Gastroesophageal sphincter (tissue), 4 donors: ENCODE data around the gene CSMD2. TPM values are rescaled to one million over a fixed set of nuclear protein-coding genes. Genes with fewer than 3 reads are reported as not detected.

Experiments used
- ATAC-seq: fragments of 150-250 bp; one replicate; pipeline ENCODE4 v1.9.1; 2016; ENCODE audit warnings: mild to moderate bottlenecking, moderate library complexity
- H3K27ac ChIP-seq, 4 donors: fragments of 200-600 bp; sonication (generic) in 3 of 4; 1 replicate in 3 of 4; 2 replicates in 1 of 4; pipeline ENCODE4 v1.5.1; 2016 to 2019
- H3K27me3 ChIP-seq: fragments of 200-600 bp; sonication (generic); one replicate; pipeline ENCODE4 v1.5.1; 2019
- H3K36me3 ChIP-seq, 2 donors: fragments of 200-600 bp; sonication (generic); one replicate each; pipeline ENCODE4 v1.5.1; 2019; ENCODE audit warnings: control low read depth in 1 of 2
- H3K4me1 ChIP-seq, 3 donors: fragments of 200-600 bp; sonication (generic); 1 replicate in 2 of 3; 2 replicates in 1 of 3; pipeline ENCODE4 v1.5.1; 2016 to 2019; ENCODE audit warnings: control low read depth in 2 of 3
- H3K4me3 ChIP-seq, 2 donors: fragments of 200-600 bp; sonication (generic); one replicate each; pipeline ENCODE4 v1.5.1; 2019; ENCODE audit warnings: mild to moderate bottlenecking in 1 of 2, moderate library complexity in 1 of 2
- H3K9me3 ChIP-seq, 3 donors: fragments of 200-600 bp; sonication (generic); one replicate each; pipeline ENCODE4 v1.5.1; 2017 to 2019; ENCODE audit warnings: control low read depth in 2 of 3
- EP300 ChIP-seq: sonication (generic); formaldehyde crosslinking; IDR thresholded peaks from one replicate; pipeline ENCODE4 v1.6.1; 2017; ENCODE audit warnings: antibody characterized with exemption, mild to moderate bottlenecking
- POLR2A ChIP-seq, 2 donors: fragments of 450-650 bp; IDR thresholded peaks; one replicate each; pipeline ENCODE4 v1.6.1; 2017; ENCODE audit warnings: antibody characterized with exemption in 2 of 2, mild to moderate bottlenecking in 2 of 2, moderate library complexity in 1 of 2
- POLR2AphosphoS5 ChIP-seq: sonication (generic); formaldehyde crosslinking; IDR thresholded peaks from one replicate; pipeline ENCODE4 v1.6.1; 2017; ENCODE audit warnings: antibody characterized with exemption
- WGBS, 2 donors: methylation state at CpG; one replicate each; pipeline ENCODE4 v1.1.5; 2018; ENCODE audit warnings: low coverage in 1 of 2; 5-methylcytosine and 5-hydroxymethylcytosine counted together
- total RNA-seq, 4 donors: library from RNA; depleted of rRNA; stranded (reverse); fragments of >200 nt; gene quantifications; one replicate each; pipeline ENCODE4 v1.1.0, GENCODE V29; 2016
- TF ChIP-seq, protein P1 (sequence below), 4 experiments: fragments of 200-600 bp in 2 of 4; fragments of 450-650 bp in 2 of 4; sonication (generic) in 1 of 4; IDR thresholded peaks; one replicate each; pipeline ENCODE4 v1.5.1; 2017 to 2019; ENCODE audit warnings: antibody characterized with exemption in 4 of 4, mild to moderate bottlenecking in 2 of 4, moderate library complexity in 2 of 4

The CSMD2 gene
- total RNA-seq, 4 donors from 2014 or later: 0.22 to 2.5 (median 0.37) TPM

DNA sequence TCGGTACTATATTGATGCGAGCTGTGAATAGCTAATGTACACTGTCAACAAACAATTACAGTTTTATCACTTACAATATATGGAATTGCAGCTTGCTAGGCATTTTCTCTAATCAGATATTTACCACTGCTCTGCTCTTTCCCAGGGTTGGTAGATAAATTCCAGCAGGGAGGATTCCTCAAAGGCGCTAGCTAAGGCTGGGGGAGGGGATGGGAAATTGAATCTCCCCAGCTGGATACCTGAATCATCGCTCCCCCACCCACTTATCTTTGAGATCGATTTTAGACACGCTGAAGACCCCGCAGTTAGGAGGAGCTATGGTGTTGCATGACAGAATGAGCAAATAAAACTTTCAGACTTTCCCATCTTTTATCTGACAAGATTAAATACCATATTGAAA is 127.2 kb downstream of the CSMD2 start:
- H3K9me3 ChIP-seq: no peaks in the 10 kb centered on the region
- WGBS, 2 donors: 44 to 47% methylated on average over 4 to 7 of the region's 7 CpGs
- H3K4me1 ChIP-seq: no peaks in the 10 kb centered on the region
- peaks cover 22% of the 10 kb centered on the region for H3K27me3 ChIP-seq
- no peak for ATAC-seq
- H3K4me3 ChIP-seq: no peak overlapping the region
- H3K27ac ChIP-seq: no peak overlapping the region
- no peaks in the 10 kb centered on the region for H3K36me3 ChIP-seq
- TF ChIP-seq POLR2A (IDR thresholded peaks at IDR 0.05): no peak
- TF ChIP-seq EP300: no peak
- no peak for TF ChIP-seq POLR2AphosphoS5
- TF ChIP-seq, protein P1, sequence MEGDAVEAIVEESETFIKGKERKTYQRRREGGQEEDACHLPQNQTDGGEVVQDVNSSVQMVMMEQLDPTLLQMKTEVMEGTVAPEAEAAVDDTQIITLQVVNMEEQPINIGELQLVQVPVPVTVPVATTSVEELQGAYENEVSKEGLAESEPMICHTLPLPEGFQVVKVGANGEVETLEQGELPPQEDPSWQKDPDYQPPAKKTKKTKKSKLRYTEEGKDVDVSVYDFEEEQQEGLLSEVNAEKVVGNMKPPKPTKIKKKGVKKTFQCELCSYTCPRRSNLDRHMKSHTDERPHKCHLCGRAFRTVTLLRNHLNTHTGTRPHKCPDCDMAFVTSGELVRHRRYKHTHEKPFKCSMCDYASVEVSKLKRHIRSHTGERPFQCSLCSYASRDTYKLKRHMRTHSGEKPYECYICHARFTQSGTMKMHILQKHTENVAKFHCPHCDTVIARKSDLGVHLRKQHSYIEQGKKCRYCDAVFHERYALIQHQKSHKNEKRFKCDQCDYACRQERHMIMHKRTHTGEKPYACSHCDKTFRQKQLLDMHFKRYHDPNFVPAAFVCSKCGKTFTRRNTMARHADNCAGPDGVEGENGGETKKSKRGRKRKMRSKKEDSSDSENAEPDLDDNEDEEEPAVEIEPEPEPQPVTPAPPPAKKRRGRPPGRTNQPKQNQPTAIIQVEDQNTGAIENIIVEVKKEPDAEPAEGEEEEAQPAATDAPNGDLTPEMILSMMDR (IDR thresholded peaks at IDR 0.05): no peak

GRCh38 chr1:34037109-34037508 is 127.9 kb downstream of the CSMD2 start:
- Histone ChIP-seq H3K4me3 (no peak overlapping the region), H3K27ac (no peak overlapping the region), H3K4me1 (no peaks in the 10 kb centered on the region), H3K27me3 (peaks cover 29% of the 10 kb centered on the region), H3K9me3 (no peaks in the 10 kb centered on the region), H3K36me3 (no peaks in the 10 kb centered on the region)
- WGBS, 2 donors: 56 to 79% methylated on average over 8 of the region's 8 CpGs
- ATAC-seq: no peak
- TF ChIP-seq POLR2A (IDR thresholded peaks at IDR 0.05) (no peak), POLR2AphosphoS5 (no peak), EP300 (no peak)
- TF ChIP-seq, protein P1 (IDR thresholded peaks at IDR 0.05): no peak

DNA sequence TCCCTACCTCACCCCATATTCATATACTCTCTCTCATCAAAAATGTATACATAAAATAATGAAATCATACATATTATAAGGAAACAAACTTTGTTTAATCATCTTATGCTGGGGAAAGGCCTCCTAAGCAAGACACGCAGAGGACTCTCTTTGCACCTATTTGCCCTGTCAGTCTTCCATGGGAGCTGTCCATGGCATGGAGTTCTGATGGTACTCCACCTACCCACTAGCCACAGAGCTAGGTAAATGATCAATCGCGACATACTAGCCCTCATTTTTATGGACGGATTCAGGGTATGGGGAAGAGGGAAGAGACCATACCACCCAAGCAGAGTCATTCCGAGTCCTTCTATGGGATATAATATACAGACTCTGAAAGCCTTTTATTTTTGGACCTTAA is 131.0 kb downstream of the CSMD2 start:
- 70 to 80% methylated on average over 4 to 5 of the region's 5 CpGs for WGBS, 2 donors
- no peaks in the 10 kb centered on the region for H3K9me3 ChIP-seq
- ATAC-seq: no peak
- H3K4me3 ChIP-seq: no peak overlapping the region
- H3K27ac ChIP-seq: no peak overlapping the region
- peaks cover 34% of the 10 kb centered on the region for H3K27me3 ChIP-seq
- no peaks in the 10 kb centered on the region for H3K36me3 ChIP-seq
- no peak for TF ChIP-seq POLR2A (IDR thresholded peaks at IDR 0.05)
- no peak for TF ChIP-seq POLR2AphosphoS5
- TF ChIP-seq EP300: no peak
- H3K4me1 ChIP-seq: no peaks in the 10 kb centered on the region

DNA sequence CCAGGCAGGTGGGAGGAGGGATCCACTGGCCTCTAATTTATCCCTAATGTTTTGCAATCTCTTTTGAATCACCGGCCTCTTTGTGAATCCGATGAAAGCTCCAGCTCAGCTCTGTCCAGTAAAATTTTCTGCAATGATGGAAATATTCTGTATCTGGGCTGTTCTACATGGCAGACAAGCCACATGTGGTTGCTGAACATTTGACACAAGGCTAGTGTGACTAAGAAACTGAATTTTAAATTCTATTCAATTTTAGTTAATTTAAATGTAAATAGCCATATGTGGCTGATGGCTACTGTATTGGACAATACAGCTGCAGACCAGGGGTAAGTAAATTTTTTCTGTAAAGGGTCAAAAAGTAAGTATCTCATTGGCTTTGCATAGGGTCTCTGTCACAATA is 135.1 kb downstream of the CSMD2 start:
- ATAC-seq: no peak
- Histone ChIP-seq H3K4me3 (no peak overlapping the region), H3K27me3 (peaks cover 22% of the 10 kb centered on the region), H3K9me3 (no peaks in the 10 kb centered on the region), H3K36me3 (no peaks in the 10 kb centered on the region), H3K27ac (no peak overlapping the region), H3K4me1 (no peaks in the 10 kb centered on the region)
- 92% methylated on average over 2 of the region's 2 CpGs; no CpG with 5 or more reads in 1 of the 2 donors for WGBS, 2 donors
- TF ChIP-seq EP300 (no peak), POLR2AphosphoS5 (no peak), POLR2A (IDR thresholded peaks at IDR 0.05) (no peak)
- TF ChIP-seq, protein P1 (IDR thresholded peaks at IDR 0.05): no peak

DNA sequence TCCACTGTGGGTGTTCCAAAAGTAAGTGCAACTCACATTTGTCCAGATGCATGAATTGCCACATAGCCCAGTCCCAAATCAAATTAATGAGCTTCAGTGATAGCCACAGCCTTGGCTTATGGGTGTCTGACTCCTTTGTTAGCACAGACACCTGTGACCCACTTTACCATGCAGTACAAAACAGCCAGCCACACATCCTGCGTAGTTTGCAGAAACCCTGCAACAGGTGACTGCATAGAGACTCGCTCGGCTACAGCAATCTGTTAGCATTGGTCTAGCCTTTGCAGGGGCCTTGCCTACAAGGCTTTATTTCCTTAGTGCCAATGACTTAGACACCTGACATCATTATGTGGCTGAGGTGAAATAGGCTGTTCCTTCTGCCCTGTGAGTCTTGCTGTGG is 135.5 kb downstream of the CSMD2 start:
- H3K36me3 ChIP-seq: no peaks in the 10 kb centered on the region
- no peak for ATAC-seq
- H3K27me3 ChIP-seq: peaks cover 22% of the 10 kb centered on the region
- no peaks in the 10 kb centered on the region for H3K4me1 ChIP-seq
- no peak overlapping the region for H3K27ac ChIP-seq
- 87% methylated on average over 3 of the region's 3 CpGs; no CpG with 5 or more reads in 1 of the 2 donors for WGBS, 2 donors
- TF ChIP-seq, protein P1 (IDR thresholded peaks at IDR 0.05): no peak
- TF ChIP-seq EP300 (no peak), POLR2AphosphoS5 (no peak), POLR2A (IDR thresholded peaks at IDR 0.05) (no peak)
- H3K4me3 ChIP-seq: no peak overlapping the region
- H3K9me3 ChIP-seq: no peaks in the 10 kb centered on the region
